CD1c-positive myeloid dendritic cell (primary cell): Measurements from ENCODE around the gene OLA1.

ENCODE experiments used
- DNase-seq: peaks from one replicate; pipeline ENCODE4 v3.0.0-alpha.2; 2016; ENCODE audit errors: extremely low spot score

Gene OLA1

GRCh38 chr2:174035117-174035635 lies 213.2 kb downstream of the OLA1 start:
- no peak for DNase-seq

- DNase-seq = no peak
Measured at GRCh38 chr2:174033163-174033550, 215.2 kb downstream of the OLA1 start.

GRCh38 chr2:174031226-174031625 lies 217.1 kb downstream of the OLA1 start:
- DNase-seq = no peak

GRCh38 chr2:174028935-174029334 lies 219.4 kb downstream of the OLA1 start:
- DNase-seq = no peak

GRCh38 chr2:174027956-174028355 lies 220.4 kb downstream of the OLA1 start:
- DNase-seq = no peak

GRCh38 chr2:174026122-174026845 lies 222.0 kb downstream of the OLA1 start:
- no peak for DNase-seq

GRCh38 chr2:174025271-174026121 lies 222.8 kb downstream of the OLA1 start:
- DNase-seq = peak; percentile 75

- no peak for DNase-seq
Measured at GRCh38 chr2:174024524-174025270, 223.6 kb downstream of the OLA1 start.

GRCh38 chr2:174023591-174024523 lies 224.5 kb downstream of the OLA1 start:
- peak; percentile 95 for DNase-seq
